Measurements from ENCODE around the gene TP53INP2. TPM values are rescaled to one million over a fixed set of nuclear protein-coding genes. Genes with fewer than 3 reads are reported as not detected.

The TP53INP2 gene
- total and polyA plus RNA-seq, 2 experiments from 2014 or later, result 8.4 to 18.9 TPM

- Histone ChIP-seq H3K4me3 (no peak overlapping the region), H3K4me1 (ENCODE audit: low read depth) (no peaks in the 10 kb centered on the region), H3K36me3 (peaks cover 54% of the 10 kb centered on the region), H3K27ac (no peak overlapping the region), H3K27me3 (no peaks in the 10 kb centered on the region), H3K9me3 (ENCODE audit: low read depth) (no peaks in the 10 kb centered on the region)
- TF ChIP-seq CTCF (IDR thresholded peaks at IDR 0.05; ENCODE audit: low read depth, low read length), result no peak
- no peak for DNase-seq (ENCODE audit: low read depth in 1 of 2, low spot score in 1 of 2)
These were observed 47.3 kb downstream of the TP53INP2 start for GRCh38 chr20:34751453-34751852.

- H3K9me3 ChIP-seq (ENCODE audit: low read depth), result no peaks in the 10 kb centered on the region
- no peak for DNase-seq (ENCODE audit: low read depth in 1 of 2, low spot score in 1 of 2)
- H3K27me3 ChIP-seq, result no peaks in the 10 kb centered on the region
- no peak overlapping the region for H3K4me3 ChIP-seq
- no peaks in the 10 kb centered on the region for H3K4me1 ChIP-seq (ENCODE audit: low read depth)
- H3K36me3 ChIP-seq, result peaks cover 65% of the 10 kb centered on the region
- TF ChIP-seq CTCF (IDR thresholded peaks at IDR 0.05; ENCODE audit: low read depth, low read length), result no peak
- no peak overlapping the region for H3K27ac ChIP-seq
These were observed 49.7 kb downstream of the TP53INP2 start for GRCh38 chr20:34753706-34754461.

- peaks cover 60% of the 10 kb centered on the region for H3K36me3 ChIP-seq
- no peak overlapping the region for H3K27ac ChIP-seq
- no peak overlapping the region for H3K4me3 ChIP-seq
- H3K27me3 ChIP-seq, result no peaks in the 10 kb centered on the region
- H3K9me3 ChIP-seq (ENCODE audit: low read depth), result no peaks in the 10 kb centered on the region
- DNase-seq (ENCODE audit: low read depth in 1 of 2, low spot score in 1 of 2), result no peak
- no peak for TF ChIP-seq CTCF (IDR thresholded peaks at IDR 0.05; ENCODE audit: low read depth, low read length)
- H3K4me1 ChIP-seq (ENCODE audit: low read depth), result no peaks in the 10 kb centered on the region
These were observed 50.5 kb downstream of the TP53INP2 start for GRCh38 chr20:34754611-34755010.

- DNase-seq (ENCODE audit: low read depth in 1 of 2, low spot score in 1 of 2), result no peak
- no peak for TF ChIP-seq CTCF (IDR thresholded peaks at IDR 0.05; ENCODE audit: low read depth, low read length)
These were observed 51.2 kb downstream of the TP53INP2 start for GRCh38 chr20:34755367-34755766.

GRCh38 chr20:34762031-34762555, 57.9 kb downstream of the TP53INP2 start:
- Histone ChIP-seq H3K36me3 (peaks cover 74% of the 10 kb centered on the region), H3K27me3 (no peaks in the 10 kb centered on the region), H3K4me3 (no peak overlapping the region), H3K4me1 (ENCODE audit: low read depth) (no peaks in the 10 kb centered on the region), H3K27ac (no peak overlapping the region), H3K9me3 (ENCODE audit: low read depth) (no peaks in the 10 kb centered on the region)
- no peak for TF ChIP-seq CTCF (IDR thresholded peaks at IDR 0.05; ENCODE audit: low read depth, low read length)
- DNase-seq (ENCODE audit: low read depth in 1 of 2, low spot score in 1 of 2), result no peak

More at GRCh38 chr20:34755367-34755766, 51.2 kb downstream of the TP53INP2 start:
- no peak overlapping the region for H3K27ac ChIP-seq
- H3K9me3 ChIP-seq (ENCODE audit: low read depth), result no peaks in the 10 kb centered on the region
- H3K4me3 ChIP-seq, result no peak overlapping the region
- H3K27me3 ChIP-seq, result no peaks in the 10 kb centered on the region
- peaks cover 59% of the 10 kb centered on the region for H3K36me3 ChIP-seq
- no peaks in the 10 kb centered on the region for H3K4me1 ChIP-seq (ENCODE audit: low read depth)

Other genes starting within 250 kb of the TP53INP2 start
- 132 and 155 TPM in 2 replicates for gene DYNLRB1, start 187.9 kb upstream of the TP53INP2 start, total RNA-seq
- gene DYNLRB1, start 187.9 kb upstream of the TP53INP2 start, polyA plus RNA-seq, result 288 and 330 TPM in 2 replicates
- 24.3 and 38.7 TPM in 2 replicates for gene MAP1LC3A, start 145.6 kb upstream of the TP53INP2 start, total RNA-seq
- gene MAP1LC3A, start 145.6 kb upstream of the TP53INP2 start, polyA plus RNA-seq, result 29.7 and 54.0 TPM in 2 replicates
- gene PIGU, start 27.3 kb upstream of the TP53INP2 start, total RNA-seq, result 22.8 and 25.1 TPM in 2 replicates
- gene PIGU, start 27.3 kb upstream of the TP53INP2 start, polyA plus RNA-seq, result 37.9 and 40.9 TPM in 2 replicates
- gene NCOA6, start 121.3 kb downstream of the TP53INP2 start, total RNA-seq, result 9.9 and 16.8 TPM in 2 replicates
- gene NCOA6, start 121.3 kb downstream of the TP53INP2 start, polyA plus RNA-seq, result 21.4 and 28.6 TPM in 2 replicates
- 29.6 and 32.3 TPM in 2 replicates for gene GGT7, start 168.5 kb downstream of the TP53INP2 start, total RNA-seq
- 53.8 and 58.6 TPM in 2 replicates for gene GGT7, start 168.5 kb downstream of the TP53INP2 start, polyA plus RNA-seq
- 79.6 and 145 TPM in 2 replicates for gene ACSS2, start 172.3 kb downstream of the TP53INP2 start, total RNA-seq
- gene ACSS2, start 172.3 kb downstream of the TP53INP2 start, polyA plus RNA-seq, result 93.8 and 105 TPM in 2 replicates

Data from cardiac muscle cell (in vitro differentiated cells and primary cell).